Measurements from ENCODE around the gene MEGF11. TPM values are rescaled to one million over a fixed set of nuclear protein-coding genes. Genes with fewer than 3 reads are reported as not detected.

Gene MEGF11
- total RNA-seq, 1 experiment from 2014 or later, result 1.2 TPM

DNA sequence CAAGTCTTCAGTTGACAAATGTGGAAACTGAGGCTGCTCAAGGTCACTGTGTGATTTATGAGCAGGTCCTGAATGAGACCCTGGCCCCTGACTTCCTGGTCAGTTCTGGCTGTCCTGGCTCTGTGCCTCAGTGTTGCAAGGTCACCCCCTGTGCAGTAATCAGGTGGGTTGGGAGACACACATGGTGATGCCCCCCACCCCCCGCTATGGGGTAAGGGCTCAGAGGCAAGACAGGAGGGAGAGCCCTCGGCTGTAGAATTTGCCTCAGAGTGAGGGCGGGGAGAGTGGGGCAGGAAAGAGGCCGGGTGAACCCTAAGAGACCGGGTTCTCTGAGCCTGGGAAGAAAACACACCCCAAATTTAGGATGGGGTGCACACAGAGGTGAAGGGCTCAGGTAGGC, 98.5 kb downstream of the MEGF11 start:
- H3K79me2 ChIP-seq (ENCODE audit: insufficient read depth, low read length), result no peaks in the 10 kb centered on the region

More for the DNA sequence above, 98.5 kb downstream of the MEGF11 start:
- Histone ChIP-seq H3K14ac (ENCODE audit: insufficient read depth, low read length) (no peak overlapping the region), H2AFZ (ENCODE audit: low read length) (no peak overlapping the region), H3K9ac (ENCODE audit: extremely low read depth, insufficient read length, low read length) (no peak overlapping the region), H3K79me1 (ENCODE audit: insufficient read depth, low read depth, low read length, poor library complexity, severe bottlenecking) (no peaks in the 10 kb centered on the region), H3K23me2 (ENCODE audit: insufficient read length, low read depth, low read length, poor library complexity, severe bottlenecking) (no peaks in the 10 kb centered on the region), H3K27ac (ENCODE audit: insufficient read length, low read depth, low read length) (no peak overlapping the region), H3K18ac (ENCODE audit: insufficient read length, low read depth, low read length) (no peak overlapping the region), H3K4me2 (ENCODE audit: insufficient read depth, insufficient read length, low read length) (no peak overlapping the region), H3K56ac (ENCODE audit: insufficient read length, low read depth, low read length) (no peak overlapping the region), H4K91ac (ENCODE audit: insufficient read length, low read depth, low read length) (no peak overlapping the region), H3K27me3 (ENCODE audit: insufficient read depth, low read length) (no peaks in the 10 kb centered on the region), H2BK15ac (ENCODE audit: low read depth, low read length) (no peak overlapping the region), H3K9me3 (ENCODE audit: control insufficient read depth, low read depth, low read length) (no peaks in the 10 kb centered on the region), H2BK120ac (ENCODE audit: low read depth, low read length, poor library complexity, severe bottlenecking) (no peak overlapping the region), H3T11ph (ENCODE audit: low read length) (no peak overlapping the region), H4K5ac (ENCODE audit: insufficient read length, low read depth, low read length) (no peak overlapping the region), H2BK20ac (ENCODE audit: low read depth, low read length, poor library complexity, severe bottlenecking) (no peak overlapping the region), H4K8ac (replicated peaks; ENCODE audit: insufficient read length, low read depth, low read length) (no peak overlapping the region), H4K20me1 (ENCODE audit: control insufficient read depth, insufficient read depth, insufficient read length) (no peaks in the 10 kb centered on the region), H3K23ac (ENCODE audit: insufficient read length, low read depth, low read length) (no peak overlapping the region), H3K4ac (ENCODE audit: low read depth, low read length) (no peak overlapping the region), H2AK5ac (ENCODE audit: insufficient read length, low read length) (no peak overlapping the region), H3K4me1 (ENCODE audit: insufficient read depth, low read length) (no peaks in the 10 kb centered on the region), H2BK5ac (ENCODE audit: insufficient read length, low read length) (no peak overlapping the region), H2BK12ac (ENCODE audit: insufficient read length, low read depth, low read length) (no peak overlapping the region)
- DNase-seq, result no peak
- no peak for TF ChIP-seq CTCF (conservative IDR thresholded peaks at IDR 0.05)
- Mint-ChIP-seq H3K9me3 (no peaks in the 10 kb centered on the region), H3K27me3 (ENCODE audit: low read depth) (peaks cover 3% of the 10 kb centered on the region), H3K36me3 (ENCODE audit: insufficient read depth in 1 of 3, low read depth in 3 of 3) (no peaks in the 10 kb centered on the region; a peak in 2 of 7 replicates), H3K4me3 (no peak overlapping the region), H3K27ac (no peak overlapping the region), H3K4me1 (peaks cover 10 to 24% of the 10 kb centered on the region in 2 experiments)
- WGBS (ENCODE audit: extremely low coverage, insufficient read length, low lambda C conversion rate), result no CpG with 5 or more reads among the region's 5 CpGs
